Mesendoderm (in vitro differentiated cells): ENCODE results near the gene TNFRSF1B.
A peak's percentile ranks its signal among the peaks of the same experiment; 100 is the strongest.

Source experiments
- DNase-seq: peaks from one replicate; pipeline ENCODE4 v3.0.0; 2013
- H2AK5ac ChIP-seq: 2 replicates; pipeline ENCODE4 v1.6.1; 2013; ENCODE audit warnings: low read length, inconsistent platforms
- H2BK120ac ChIP-seq: 2 replicates; pipeline ENCODE4 v1.6.1; 2013; ENCODE audit warnings: low read depth, mild to moderate bottlenecking, low read length, moderate library complexity, mixed read lengths
- H2BK15ac ChIP-seq: replicated peaks from 2 replicates; pipeline ENCODE4 v1.6.1; 2013; ENCODE audit warnings: low read depth, mild to moderate bottlenecking, moderate library complexity
- H2BK5ac ChIP-seq: 2 replicates; pipeline ENCODE4 v1.6.1; 2013; ENCODE audit warnings: low read length, inconsistent platforms
- H3K18ac ChIP-seq: 2 replicates; pipeline ENCODE4 v1.6.1; 2013; ENCODE audit warnings: mild to moderate bottlenecking, low read length, mixed read lengths
- H3K23ac ChIP-seq: one replicate; pipeline ENCODE4 v1.6.1; 2013; ENCODE audit warnings: low read length
- H3K27ac ChIP-seq: 2 replicates; pipeline ENCODE4 v1.5.1; 2013; ENCODE audit warnings: low read depth, mild to moderate bottlenecking, inconsistent platforms, low read length, moderate library complexity
- H3K27me3 ChIP-seq: 2 replicates; pipeline ENCODE4 v1.6.1; 2013; ENCODE audit warnings: low read length, control low read depth, mild to moderate bottlenecking, inconsistent platforms; ENCODE audit not compliant: insufficient read depth, poor library complexity
- H3K36me3 ChIP-seq: 2 replicates; pipeline ENCODE4 v1.6.1; 2013; ENCODE audit warnings: low read length, inconsistent platforms; ENCODE audit not compliant: control insufficient read depth, insufficient read depth
- H3K4ac ChIP-seq: one replicate; pipeline ENCODE4 v1.6.1; 2013; ENCODE audit warnings: low read depth, mild to moderate bottlenecking, low read length, moderate library complexity
- H3K4me1 ChIP-seq: 2 replicates; pipeline ENCODE4 v1.6.1; 2013; ENCODE audit warnings: low read depth, low read length, inconsistent platforms; ENCODE audit not compliant: control insufficient read depth
- H3K4me2 ChIP-seq: 2 replicates; pipeline ENCODE4 v1.6.1; 2013; ENCODE audit warnings: low read length
- H3K4me3 ChIP-seq: 2 replicates; pipeline ENCODE4 v1.5.1; 2013; ENCODE audit warnings: mild to moderate bottlenecking, low read length
- H3K56ac ChIP-seq: one replicate; pipeline ENCODE4 v1.6.1; 2013; ENCODE audit warnings: low read length
- H3K79me1 ChIP-seq: 2 replicates; pipeline ENCODE4 v1.6.1; 2013; ENCODE audit warnings: low read length, inconsistent platforms
- H3K79me2 ChIP-seq: 2 replicates; pipeline ENCODE4 v1.6.1; 2013; ENCODE audit warnings: mild to moderate bottlenecking, low read length; ENCODE audit not compliant: control insufficient read depth, insufficient read depth
- H3K9ac ChIP-seq: 2 replicates; pipeline ENCODE4 v1.6.1; 2013; ENCODE audit warnings: low read length, inconsistent platforms
- H4K5ac ChIP-seq: one replicate; pipeline ENCODE4 v1.6.1; 2013; ENCODE audit warnings: low read length
- H4K8ac ChIP-seq: one replicate; pipeline ENCODE4 v1.6.1; 2013; ENCODE audit warnings: low read depth, mild to moderate bottlenecking, control low read depth, low read length, moderate library complexity
- WGBS: extraction: QIAGEN DNeasy Blood & Tissue Kit; methylation state at CpG from one replicate; pipeline ENCODE4 v1.1.7; 2013; ENCODE audit warnings: low lambda C conversion rate, missing lambda C conversion rate; ENCODE audit not compliant: insufficient coverage; ENCODE audit errors: extremely low coverage; 5-methylcytosine and 5-hydroxymethylcytosine counted together

TNFRSF1B gene

DNA sequence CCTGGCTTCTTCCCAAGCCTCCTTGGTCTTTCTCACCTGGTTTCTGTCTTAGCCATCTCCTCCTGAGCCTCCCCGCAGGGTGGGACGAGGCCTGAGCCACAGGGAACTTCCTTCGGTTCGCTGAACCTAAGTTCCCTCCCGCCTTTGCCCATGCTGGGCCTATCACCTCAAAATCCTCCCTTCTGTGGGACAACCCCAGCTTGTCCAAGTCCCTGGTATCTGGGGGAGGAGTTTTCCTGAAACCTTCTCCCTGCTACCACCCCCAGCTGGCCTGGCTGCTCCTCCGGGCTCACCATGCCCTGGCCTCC is 35.4 kb downstream of the TNFRSF1B start:
- Histone ChIP-seq H3K4ac (no peak overlapping the region), H3K79me2 (no peaks in the 10 kb centered on the region), H2AK5ac (no peak overlapping the region), H3K4me1 (peaks cover 3% of the 10 kb centered on the region), H2BK5ac (no peak overlapping the region), H3K27me3 (no peaks in the 10 kb centered on the region), H4K8ac (no peak overlapping the region), H3K79me1 (no peaks in the 10 kb centered on the region), H3K23ac (no peak overlapping the region), H3K9ac (no peak overlapping the region), H3K36me3 (no peaks in the 10 kb centered on the region), H2BK15ac (no peak overlapping the region), H3K18ac (no peak overlapping the region), H3K4me3 (no peak overlapping the region), H3K27ac (no peak overlapping the region), H3K56ac (no peak overlapping the region), H4K5ac (no peak overlapping the region), H3K4me2 (no peak overlapping the region), H2BK120ac (no peak overlapping the region)
- DNase-seq, result no peak
- no CpG with 5 or more reads among the region's 6 CpGs for WGBS

DNA sequence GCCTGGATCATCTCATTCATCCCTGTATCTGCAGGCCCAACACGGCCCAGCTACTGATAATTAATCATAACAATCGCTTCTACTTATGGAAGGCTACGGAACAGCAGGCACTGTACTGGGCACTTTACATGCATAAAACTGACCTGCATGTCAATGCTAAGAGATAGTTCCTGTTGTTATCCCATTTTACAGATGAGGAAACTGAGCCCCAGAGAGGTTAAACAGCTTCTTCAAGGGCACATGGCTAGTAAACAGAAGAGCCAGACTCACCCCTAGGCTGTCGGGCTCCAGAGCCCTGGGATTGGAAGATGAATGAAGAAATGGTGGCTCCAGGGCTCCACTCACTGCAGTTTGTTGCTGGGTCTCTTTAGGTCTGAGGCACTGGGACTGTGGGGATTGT is 35.8 kb downstream of the TNFRSF1B start:
- Histone ChIP-seq H3K36me3 (no peaks in the 10 kb centered on the region), H3K23ac (no peak overlapping the region), H3K27me3 (no peaks in the 10 kb centered on the region), H2BK120ac (no peak overlapping the region), H3K4me3 (no peak overlapping the region), H2BK15ac (no peak overlapping the region), H3K27ac (no peak overlapping the region), H3K79me1 (no peaks in the 10 kb centered on the region), H3K4me1 (peaks cover 3% of the 10 kb centered on the region), H3K4me2 (no peak overlapping the region), H4K5ac (no peak overlapping the region), H3K18ac (no peak overlapping the region), H3K9ac (no peak overlapping the region), H3K4ac (no peak overlapping the region), H2AK5ac (no peak overlapping the region), H3K56ac (no peak overlapping the region), H4K8ac (no peak overlapping the region), H2BK5ac (no peak overlapping the region), H3K79me2 (no peaks in the 10 kb centered on the region)
- no peak for DNase-seq
- WGBS, result no CpG with 5 or more reads among the region's 4 CpGs

DNA sequence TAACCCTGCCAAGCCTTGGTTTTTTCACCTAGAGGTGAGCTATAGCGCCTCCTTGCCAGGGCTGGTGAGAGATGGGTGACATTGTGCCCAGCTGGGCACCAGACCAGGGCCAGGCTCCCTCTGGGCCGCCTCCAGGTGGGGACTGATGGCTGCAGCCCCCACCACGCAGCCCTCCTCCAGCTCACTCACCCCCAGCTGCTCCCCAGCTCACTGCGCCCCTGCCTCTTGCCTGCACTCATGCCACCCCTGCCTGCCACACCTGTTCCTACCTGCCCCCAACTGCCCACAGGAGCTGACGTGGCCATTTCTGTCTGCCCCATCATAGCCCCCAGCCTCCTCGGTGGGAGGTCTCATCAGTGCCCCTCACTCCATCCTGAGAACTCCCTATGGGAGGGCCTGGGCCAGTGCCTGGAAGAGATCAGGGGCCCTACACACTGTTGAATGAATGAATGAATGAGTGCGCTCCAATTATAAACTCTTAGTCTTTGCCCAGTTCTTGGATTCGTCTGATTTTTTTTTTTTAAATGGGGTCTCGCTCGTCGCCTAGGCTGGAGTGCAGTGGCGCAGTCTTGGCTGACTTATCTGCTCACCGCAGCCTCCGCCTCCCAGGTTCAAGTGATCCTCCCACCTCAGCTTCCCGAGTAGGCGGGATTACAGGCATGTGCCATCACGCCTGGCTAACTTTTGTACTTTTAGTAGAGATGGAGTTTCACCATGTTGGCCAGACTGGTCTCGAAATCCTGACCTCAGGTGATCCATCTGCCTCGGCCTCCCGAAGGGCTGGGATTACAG is 36.6 kb downstream of the TNFRSF1B start:
- Histone ChIP-seq H3K27me3 (no peaks in the 10 kb centered on the region), H3K4ac (no peak overlapping the region), H3K4me2 (no peak overlapping the region), H3K18ac (no peak overlapping the region), H3K23ac (no peak overlapping the region), H4K5ac (no peak overlapping the region), H2BK15ac (no peak overlapping the region), H3K56ac (no peak overlapping the region), H3K79me2 (no peaks in the 10 kb centered on the region), H4K8ac (no peak overlapping the region), H2BK120ac (no peak overlapping the region), H2AK5ac (no peak overlapping the region), H3K27ac (no peak overlapping the region), H3K4me1 (peaks cover 3% of the 10 kb centered on the region), H3K9ac (no peak overlapping the region), H3K4me3 (no peak overlapping the region), H2BK5ac (no peak overlapping the region), H3K79me1 (no peaks in the 10 kb centered on the region), H3K36me3 (no peaks in the 10 kb centered on the region)
- WGBS, result no CpG with 5 or more reads among the region's 20 CpGs
- DNase-seq, result no peak

DNA sequence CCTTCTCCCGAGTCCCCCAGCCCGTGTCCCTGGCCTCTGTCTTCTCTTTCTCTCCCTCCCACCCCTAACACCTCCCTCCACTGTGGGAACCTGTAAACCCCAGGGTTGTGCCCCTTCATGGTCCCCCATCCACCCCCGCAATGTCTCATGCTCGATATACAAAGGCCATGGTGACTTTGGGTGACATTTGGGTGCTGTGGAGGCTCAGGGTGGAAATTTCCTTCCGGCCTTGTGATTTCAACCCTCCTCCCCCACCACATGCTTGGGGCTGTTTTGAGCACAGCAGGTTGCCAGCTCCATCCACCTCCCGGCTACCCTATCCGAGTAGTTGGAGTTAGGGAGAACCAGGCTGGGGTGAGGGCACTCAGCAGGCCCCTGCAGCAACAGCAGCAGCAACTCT is 37.3 kb downstream of the TNFRSF1B start:
- H3K79me1 ChIP-seq, result no peaks in the 10 kb centered on the region
- no peak overlapping the region for H4K5ac ChIP-seq

DNA sequence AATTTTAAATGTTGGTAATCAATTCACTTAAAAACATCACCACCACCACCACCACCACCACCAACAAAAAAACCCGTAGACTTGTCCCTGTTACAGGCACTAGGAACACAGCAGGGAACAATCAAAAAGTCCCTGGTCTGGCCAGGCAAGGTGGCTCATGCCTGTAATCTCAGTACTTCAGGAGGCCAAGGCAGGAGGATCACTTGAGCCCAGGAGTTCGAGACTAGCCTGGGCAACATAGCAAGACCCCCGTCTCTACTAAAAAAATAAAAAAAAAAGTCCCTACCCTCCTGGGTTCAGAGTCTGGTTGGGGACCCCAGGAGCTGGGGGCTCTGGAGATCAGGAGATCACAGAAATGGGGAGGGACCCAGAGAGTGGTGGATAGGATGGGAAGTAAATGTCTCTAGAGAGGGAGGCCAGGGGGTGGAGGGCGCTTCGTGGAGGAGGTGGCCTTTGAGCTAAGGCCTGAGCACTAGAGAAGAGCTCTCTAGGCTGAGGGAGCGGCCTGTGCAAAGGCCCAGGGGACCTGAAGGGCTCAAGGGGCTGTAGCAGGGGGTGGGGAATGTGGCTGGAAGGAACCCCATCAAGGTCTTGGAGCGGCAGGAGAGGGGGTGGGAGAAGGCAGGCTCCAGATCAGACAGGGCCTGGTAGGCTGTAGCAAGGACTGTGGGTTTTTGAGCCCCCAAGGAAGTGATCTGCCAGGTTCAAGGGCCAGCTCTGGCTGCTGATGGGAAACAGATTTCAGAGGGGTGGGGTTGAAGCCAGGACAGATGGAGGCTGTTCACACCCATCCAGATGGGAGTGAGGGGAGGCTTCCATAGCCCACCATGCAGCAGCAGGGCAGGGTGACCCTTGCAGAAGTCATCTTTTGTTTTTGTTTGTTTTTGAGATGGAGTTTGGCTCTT is 38.2 kb downstream of the TNFRSF1B start:
- no peaks in the 10 kb centered on the region for H3K79me1 ChIP-seq
- no peak overlapping the region for H3K27ac ChIP-seq
- no peaks in the 10 kb centered on the region for H3K36me3 ChIP-seq
- no peak overlapping the region for H3K4me2 ChIP-seq
- H3K23ac ChIP-seq, result no peak overlapping the region
- no peak overlapping the region for H3K4ac ChIP-seq
- H3K18ac ChIP-seq, result no peak overlapping the region
- no peak overlapping the region for H2BK5ac ChIP-seq
- WGBS, result no CpG with 5 or more reads among the region's 7 CpGs
- no peak overlapping the region for H3K56ac ChIP-seq
- H2AK5ac ChIP-seq, result no peak overlapping the region
- no peak overlapping the region for H3K9ac ChIP-seq
- H4K8ac ChIP-seq, result no peak overlapping the region
- no peaks in the 10 kb centered on the region for H3K79me2 ChIP-seq
- no peak overlapping the region for H2BK120ac ChIP-seq
- H2BK15ac ChIP-seq, result no peak overlapping the region
- H3K27me3 ChIP-seq, result no peaks in the 10 kb centered on the region
- no peak overlapping the region for H3K4me3 ChIP-seq
- no peak for DNase-seq
- no peak overlapping the region for H4K5ac ChIP-seq
- H3K4me1 ChIP-seq, result peaks cover 3% of the 10 kb centered on the region

More for the DNA sequence above, 37.3 kb downstream of the TNFRSF1B start:
- H3K4ac ChIP-seq, result no peak overlapping the region
- no peak overlapping the region for H2BK120ac ChIP-seq
- no peak overlapping the region for H3K18ac ChIP-seq
- no peaks in the 10 kb centered on the region for H3K27me3 ChIP-seq
- H3K23ac ChIP-seq, result no peak overlapping the region
- H3K9ac ChIP-seq, result no peak overlapping the region
- no peak overlapping the region for H2AK5ac ChIP-seq
- no peak overlapping the region for H2BK5ac ChIP-seq
- H3K56ac ChIP-seq, result peak overlapping the region; percentile 64
- peaks cover 3% of the 10 kb centered on the region for H3K4me1 ChIP-seq
- H3K36me3 ChIP-seq, result no peaks in the 10 kb centered on the region
- no peak overlapping the region for H3K4me3 ChIP-seq
- no peaks in the 10 kb centered on the region for H3K79me2 ChIP-seq
- DNase-seq, result no peak
- H3K4me2 ChIP-seq, result no peak overlapping the region
- no peak overlapping the region for H4K8ac ChIP-seq
- no peak overlapping the region for H3K27ac ChIP-seq
- WGBS, result no CpG with 5 or more reads among the region's 7 CpGs
- H2BK15ac ChIP-seq, result no peak overlapping the region
